ENCODE measurements around the gene EPB41L3.

EPB41L3 gene

DNA sequence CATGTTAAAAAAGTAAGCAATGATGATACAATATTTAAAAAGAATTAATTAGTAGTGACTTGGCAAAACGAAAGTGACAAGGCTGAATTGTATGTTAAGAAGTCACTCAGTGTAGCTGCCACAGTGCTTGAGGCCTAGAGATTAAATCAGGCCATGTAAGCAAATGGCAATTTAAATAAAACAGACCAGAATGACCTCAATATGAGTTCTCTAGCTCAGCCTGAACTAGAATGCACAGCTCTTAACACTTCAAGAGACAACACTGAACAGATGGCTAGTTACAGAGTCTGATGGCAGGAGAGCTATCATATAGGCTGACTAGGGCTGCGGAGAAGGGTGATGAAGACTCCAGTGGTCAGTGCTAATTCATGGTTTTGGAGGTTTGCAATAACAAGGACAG is 130.3 kb downstream of the EPB41L3 start:
- no peak for DNase-seq (ENCODE audit: low read depth)

DNA sequence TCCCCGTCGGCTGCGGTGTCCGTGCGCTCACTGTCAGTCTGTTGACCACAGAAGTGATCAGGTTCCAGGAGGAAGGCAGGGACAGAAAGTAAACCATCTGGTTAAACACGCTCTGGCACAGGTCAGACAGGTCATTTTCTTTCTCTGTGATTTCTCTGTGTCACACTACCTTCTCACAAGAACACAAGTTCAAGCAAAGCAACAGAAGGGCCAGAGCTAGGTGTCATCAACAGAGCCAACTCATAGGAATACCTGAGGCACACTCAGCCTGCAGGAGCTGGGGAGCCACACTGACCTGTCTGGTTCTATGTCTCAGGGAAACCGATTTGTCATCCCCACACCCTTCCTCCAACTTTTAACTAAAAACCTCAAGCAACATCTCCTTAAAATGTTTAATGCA is 133.2 kb downstream of the EPB41L3 start:
- no peak for DNase-seq (ENCODE audit: low read depth)

DNA sequence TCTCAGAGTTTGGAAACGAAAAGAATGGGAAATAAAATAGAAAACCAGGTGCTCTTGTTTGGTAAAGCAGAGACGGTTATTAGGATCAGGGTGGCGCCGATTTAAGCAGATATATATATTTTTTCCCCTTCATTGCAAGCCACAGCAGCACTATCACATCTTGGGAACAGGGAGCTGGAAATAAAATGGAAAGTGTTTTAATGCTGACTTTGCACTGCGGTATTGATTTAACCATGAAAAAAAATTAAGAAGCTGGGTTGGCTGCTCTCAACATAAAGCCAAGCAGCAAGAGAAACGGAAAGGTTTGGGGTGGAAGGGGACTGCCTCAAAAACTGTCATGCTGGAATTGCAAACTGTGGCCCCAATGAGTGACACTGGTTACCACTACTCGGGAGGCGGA is 145.5 kb downstream of the EPB41L3 start:
- DNase-seq (ENCODE audit: low read depth), result no peak

DNA sequence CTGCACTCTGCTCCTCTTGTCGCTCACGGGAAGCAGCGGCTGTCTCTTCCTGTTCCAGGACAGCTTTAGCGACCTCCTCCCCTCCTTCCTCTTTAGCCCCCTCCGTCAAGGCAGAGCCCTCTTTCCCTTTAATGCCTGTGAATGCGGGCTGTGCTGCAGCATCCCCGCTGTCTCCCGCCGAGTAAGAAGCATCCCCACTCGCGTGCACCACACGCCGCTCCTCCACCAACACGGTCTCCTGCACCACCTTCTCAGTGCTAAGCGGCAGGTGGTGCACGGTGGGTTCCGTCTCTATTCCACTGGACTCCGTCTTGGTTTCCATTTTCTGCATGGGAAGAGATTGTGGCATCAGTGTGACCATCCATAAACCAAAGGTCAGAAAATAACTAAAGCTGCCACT is 146.7 kb downstream of the EPB41L3 start:
- no peak for DNase-seq (ENCODE audit: low read depth)

DNA sequence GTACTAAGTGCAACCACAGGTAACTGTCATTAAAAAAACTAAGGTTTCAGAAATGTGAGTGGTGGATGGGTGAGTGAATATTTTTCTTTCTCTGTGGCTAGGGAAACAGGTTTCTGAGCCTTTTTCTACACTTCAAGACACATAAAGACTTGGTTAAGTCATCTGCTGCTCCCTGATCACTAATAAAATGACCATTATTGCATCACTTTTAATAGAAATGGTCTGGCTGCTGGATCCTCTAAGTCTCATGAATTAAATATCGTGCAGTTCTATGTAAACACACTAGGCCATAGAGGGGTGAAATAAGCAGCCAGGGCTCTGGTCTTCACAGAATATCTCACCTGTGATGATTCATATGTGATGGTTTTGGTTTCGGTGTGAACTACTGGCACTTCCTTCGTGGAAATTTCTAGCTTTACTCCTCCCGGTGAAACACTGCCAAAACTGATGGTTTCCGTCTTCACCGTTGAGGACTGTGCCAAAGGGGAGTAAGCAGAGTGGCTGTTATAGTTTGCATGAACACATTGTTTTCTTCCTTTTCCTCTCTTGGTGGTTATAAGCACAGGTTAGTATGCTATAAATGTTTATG is 147.8 kb downstream of the EPB41L3 start:
- DNase-seq (ENCODE audit: low read depth), result no peak

DNA sequence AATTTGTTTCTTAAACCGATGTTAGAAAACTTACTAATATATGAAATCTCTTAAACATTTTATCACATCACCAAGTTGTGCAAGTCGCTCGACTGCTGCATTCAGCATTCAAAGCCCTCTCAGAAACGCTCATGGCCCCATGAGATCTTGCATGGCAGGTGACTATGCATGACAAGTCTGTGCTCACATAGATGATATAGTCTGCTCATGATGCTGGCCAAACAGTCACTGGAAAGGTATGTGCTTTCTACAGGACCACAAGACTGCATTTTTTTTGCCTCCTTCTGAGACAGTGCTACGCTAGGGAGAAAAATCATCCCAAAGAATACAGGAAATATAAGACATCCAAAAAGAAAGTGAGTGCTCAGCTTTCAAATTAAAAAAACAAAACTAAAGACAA is 150.0 kb downstream of the EPB41L3 start:
- no peak for DNase-seq (ENCODE audit: low read depth)

DNA sequence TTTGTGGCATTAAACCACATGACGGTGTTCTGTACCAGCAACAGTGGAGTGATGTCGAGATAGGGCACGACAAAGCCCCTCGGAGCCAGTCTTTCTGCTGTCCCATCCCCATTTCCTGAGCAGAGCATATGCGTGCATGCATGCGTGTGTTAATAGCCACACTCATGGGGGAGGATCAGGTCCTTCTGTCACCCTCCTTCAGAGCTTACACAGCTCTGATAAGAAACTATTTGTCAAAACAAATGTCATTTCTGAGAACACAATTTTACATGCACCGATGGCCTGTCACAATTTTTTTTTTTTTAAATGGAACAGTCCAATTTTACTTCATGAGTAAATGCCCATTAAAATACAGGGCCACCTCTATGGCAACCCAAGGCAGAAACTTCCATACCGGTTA is 152.4 kb downstream of the EPB41L3 start:
- DNase-seq (ENCODE audit: low read depth), result no peak

DNA sequence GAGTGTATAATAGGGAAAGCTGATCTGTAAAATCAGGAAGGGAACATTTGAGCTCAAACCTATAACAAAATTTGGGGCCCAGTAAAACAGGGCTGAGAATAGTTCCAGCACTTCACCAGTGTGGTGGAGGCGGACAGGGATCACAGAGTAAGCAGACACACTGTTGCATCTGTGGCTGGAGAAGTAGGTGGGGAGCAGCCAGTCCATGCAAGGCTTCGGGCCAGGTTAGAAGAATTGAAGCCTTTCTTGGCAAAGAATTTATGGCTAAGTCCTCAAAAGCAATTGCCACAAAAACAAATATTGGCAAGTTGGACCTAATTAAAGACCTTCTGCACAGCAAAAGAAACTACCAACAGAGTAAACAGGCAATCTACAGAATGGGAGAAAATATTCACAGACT is 154.4 kb downstream of the EPB41L3 start:
- DNase-seq (ENCODE audit: low read depth), result no peak

DNA sequence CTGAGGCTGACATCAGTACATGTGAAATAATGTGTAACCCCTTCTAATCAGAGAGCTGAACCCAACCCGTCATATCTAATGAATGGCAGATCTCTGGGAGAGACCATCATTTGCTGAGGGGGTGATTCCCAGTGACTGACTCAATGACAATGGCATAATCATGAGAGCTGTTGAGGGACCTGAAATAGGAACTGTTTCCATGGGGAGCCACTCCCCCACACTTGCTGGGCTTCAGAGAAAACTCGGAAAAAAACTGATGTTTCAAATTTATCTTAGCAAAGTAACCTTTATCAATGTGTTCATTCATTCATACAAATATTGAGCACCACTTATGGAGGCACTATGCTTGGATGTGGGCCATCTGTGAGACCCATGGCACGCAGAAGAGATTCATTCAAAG is 154.9 kb downstream of the EPB41L3 start:
- DNase-seq (ENCODE audit: low read depth), result no peak

DNA sequence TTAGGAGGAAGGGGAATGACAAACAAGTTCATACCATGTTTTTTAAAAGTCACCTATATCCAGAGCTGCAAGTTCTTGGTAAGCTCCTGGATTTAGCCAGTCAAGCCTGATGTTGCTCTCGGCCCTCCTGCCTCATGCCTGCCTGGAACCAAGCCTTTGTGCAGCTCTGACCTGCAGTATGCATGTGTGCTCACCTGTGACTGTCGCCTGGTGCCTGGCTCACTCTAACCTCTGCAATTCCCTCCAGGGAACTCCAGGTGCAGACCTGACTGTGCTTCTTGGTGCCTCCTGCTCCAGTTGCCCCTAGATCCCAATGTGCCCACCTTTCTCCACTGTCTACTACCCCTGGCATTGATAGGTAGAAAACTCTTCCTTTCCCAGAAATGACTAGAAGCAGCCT is 163.2 kb downstream of the EPB41L3 start:
- DNase-seq (ENCODE audit: low read depth), result no peak

DNA sequence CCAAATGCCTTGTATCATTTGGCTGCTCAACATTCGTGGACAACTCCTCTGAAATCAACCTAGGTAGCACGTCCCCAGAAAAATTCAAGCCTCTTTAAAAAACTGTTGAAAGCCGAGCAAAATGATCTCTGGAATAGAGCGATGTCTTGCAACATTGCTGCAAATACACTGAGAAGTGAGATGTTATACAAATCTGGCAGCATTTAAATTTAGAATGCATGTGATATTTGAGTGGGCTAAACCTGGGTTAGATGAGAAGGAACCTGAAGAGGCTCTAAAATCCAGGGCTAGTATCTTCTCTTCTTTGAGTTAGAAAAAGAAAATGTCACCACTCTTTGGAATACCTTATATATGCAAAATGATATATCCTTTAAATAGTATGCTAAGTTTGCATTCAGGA is 166.8 kb downstream of the EPB41L3 start:
- DNase-seq (ENCODE audit: low read depth), result no peak

DNA sequence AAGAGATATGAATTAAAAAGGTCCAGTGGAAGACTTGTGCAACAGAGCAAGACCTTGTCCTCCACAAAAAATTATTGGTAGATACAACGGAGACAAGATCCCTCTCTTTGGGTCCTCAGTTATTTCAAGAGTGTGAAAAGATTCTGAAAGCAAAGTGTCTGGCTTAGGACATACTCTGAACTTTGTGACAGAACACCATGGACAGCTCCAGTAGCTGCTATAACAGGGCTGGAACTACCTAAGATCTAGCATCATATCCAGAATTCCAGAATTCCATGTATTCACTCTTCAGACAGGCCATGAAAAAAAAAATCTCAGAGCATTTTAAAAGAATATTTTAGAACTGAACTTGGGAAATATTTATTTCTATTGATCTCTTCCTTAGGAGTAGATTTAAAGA is 173.5 kb downstream of the EPB41L3 start:
- no peak for DNase-seq (ENCODE audit: low read depth)

DNA sequence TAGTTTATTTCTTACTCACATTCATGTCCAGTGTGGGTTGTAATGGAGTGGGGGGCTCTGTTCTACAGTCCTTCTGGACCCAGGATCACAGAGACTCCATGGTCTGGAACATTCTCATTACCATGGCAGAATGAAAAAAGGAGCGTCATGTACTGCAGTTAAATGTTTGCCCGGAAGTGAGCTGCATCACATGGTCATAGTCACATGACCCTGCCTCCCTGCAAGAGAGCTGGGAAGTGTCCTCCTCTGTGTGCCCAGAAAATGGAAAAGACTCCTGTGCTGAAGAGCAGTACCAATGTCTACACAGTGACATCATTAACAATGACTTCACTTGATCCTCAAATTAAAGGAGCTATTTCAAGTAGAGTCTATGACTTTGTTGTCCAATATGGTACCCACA is 174.3 kb downstream of the EPB41L3 start:
- no peak for DNase-seq (ENCODE audit: low read depth)

DNA sequence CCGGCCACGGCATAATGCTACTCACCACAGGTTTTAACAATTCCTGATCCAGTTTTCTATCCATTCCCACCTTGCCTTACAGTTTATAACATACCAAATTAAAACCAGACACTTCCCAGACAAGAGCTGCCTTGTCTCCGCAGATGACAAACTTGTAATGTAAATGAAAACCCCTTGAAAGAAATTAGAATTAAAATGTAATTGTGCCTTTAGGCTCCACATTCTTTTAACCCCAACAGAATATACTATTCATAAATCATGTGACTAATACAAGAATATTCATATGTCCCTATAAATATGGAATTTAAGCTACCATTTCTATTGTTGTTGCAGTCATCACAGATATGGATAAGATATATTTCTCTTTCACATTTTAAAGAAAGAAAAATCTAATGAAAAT is 178.4 kb downstream of the EPB41L3 start:
- DNase-seq (ENCODE audit: low read depth), result no peak

DNA sequence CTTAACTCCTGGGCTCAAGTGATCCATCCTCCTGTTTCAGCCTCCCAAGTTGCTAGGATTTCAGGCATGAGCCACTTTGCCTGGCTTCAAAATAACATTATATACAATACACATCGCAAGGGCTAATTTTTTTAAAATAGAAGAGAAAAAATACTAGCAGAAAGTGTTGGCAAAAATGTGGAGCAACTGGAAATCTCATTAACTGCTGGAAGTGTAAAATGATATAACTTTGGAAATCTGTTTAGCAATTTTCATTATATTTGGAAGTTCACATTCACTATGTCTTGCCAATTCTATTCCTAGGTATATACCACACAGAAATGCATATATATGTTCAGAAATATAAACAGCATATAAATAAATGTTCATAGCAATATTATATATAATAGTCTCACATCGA is 193.2 kb downstream of the EPB41L3 start:
- DNase-seq (ENCODE audit: low read depth), result no peak
